GM10266 (cell line): ENCODE data around the gene SURF6.
"Not testable (repeated sequence)": the region's sequence is repeated elsewhere in the genome, so short reads cannot be mapped to it uniquely, and the experiment has no call there.

Experiments used
- DNase-seq: peaks from one replicate; pipeline ENCODE4 v3.0.0; 2012; ENCODE audit errors: extremely low spot score
- TF ChIP-seq, protein P1 (sequence below): IDR thresholded peaks from 2 replicates; pipeline ENCODE4 v1.5.1; 2012; ENCODE audit warnings: mild to moderate bottlenecking, low read depth; ENCODE audit not compliant: control insufficient read depth, insufficient read depth; ENCODE audit errors: missing control alignments

The SURF6 gene

DNA sequence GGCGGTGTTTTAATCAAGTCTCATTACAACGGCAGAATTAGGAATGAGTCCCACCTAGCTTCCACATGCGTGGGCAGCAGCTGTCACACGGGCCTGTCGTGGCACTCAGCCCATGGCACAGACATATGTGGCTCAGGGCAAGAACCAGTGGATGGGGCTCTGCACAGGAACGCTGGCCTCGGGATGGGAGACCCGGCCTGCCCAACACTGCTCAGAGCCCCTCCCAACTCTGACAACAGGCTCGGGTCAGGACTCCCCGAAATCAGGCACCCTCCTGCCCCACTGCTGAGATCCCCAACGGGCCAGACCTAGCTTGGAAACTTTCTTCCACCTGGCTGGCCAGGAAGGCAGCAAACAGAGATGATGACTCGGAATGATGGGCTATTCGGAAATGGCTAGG lies 4.9 kb upstream of the SURF6 start:
- TF ChIP-seq, protein P1, sequence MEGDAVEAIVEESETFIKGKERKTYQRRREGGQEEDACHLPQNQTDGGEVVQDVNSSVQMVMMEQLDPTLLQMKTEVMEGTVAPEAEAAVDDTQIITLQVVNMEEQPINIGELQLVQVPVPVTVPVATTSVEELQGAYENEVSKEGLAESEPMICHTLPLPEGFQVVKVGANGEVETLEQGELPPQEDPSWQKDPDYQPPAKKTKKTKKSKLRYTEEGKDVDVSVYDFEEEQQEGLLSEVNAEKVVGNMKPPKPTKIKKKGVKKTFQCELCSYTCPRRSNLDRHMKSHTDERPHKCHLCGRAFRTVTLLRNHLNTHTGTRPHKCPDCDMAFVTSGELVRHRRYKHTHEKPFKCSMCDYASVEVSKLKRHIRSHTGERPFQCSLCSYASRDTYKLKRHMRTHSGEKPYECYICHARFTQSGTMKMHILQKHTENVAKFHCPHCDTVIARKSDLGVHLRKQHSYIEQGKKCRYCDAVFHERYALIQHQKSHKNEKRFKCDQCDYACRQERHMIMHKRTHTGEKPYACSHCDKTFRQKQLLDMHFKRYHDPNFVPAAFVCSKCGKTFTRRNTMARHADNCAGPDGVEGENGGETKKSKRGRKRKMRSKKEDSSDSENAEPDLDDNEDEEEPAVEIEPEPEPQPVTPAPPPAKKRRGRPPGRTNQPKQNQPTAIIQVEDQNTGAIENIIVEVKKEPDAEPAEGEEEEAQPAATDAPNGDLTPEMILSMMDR = no peak
- no peak for DNase-seq

GRCh38 chr9:133340256-133340655 lies 4.3 kb upstream of the SURF6 start:
- no peak for DNase-seq
- TF ChIP-seq, protein P1 = no peak

DNA sequence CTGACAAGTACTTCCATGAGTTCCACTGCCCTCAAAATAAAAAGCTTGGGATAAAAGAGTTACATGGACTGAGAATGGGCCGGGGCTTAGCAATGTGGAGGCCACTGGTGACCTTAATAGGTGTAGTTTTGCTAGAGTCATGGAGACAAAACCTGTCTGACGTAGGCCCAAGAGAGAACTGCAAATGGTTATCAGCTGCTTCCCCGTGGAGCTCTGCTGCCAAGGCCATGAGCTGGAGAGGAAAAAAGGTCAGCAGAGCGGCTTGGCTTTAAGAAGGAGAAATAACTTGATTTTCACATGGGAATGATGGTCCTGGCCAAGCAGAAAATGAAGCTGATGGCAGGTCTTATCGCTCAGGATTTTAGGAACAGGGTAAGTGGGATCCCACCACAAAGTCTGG lies 3.7 kb upstream of the SURF6 start:
- DNase-seq = no peak
- TF ChIP-seq, protein P1 = no peak

DNA sequence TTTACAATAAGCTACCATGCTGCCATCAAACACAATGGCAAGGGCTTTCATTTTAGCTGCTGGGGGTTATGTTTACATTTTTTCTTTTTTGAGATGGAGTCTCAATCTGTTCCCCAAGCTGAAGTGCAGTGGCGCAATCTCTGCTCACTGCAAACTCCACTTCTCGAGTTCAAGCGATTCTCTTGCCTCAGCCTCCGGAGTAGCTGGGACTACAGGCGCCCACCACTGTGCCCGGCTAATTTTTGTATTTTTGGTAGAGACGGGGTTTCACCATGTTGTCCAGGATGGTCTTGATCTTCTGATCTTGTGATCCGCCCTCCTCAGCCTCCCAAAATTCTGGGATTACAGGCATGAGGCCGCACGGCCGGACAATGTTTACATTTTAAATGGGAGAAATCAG lies 1.1 kb downstream of the SURF6 start:
- not testable (repeated sequence) for DNase-seq

DNA sequence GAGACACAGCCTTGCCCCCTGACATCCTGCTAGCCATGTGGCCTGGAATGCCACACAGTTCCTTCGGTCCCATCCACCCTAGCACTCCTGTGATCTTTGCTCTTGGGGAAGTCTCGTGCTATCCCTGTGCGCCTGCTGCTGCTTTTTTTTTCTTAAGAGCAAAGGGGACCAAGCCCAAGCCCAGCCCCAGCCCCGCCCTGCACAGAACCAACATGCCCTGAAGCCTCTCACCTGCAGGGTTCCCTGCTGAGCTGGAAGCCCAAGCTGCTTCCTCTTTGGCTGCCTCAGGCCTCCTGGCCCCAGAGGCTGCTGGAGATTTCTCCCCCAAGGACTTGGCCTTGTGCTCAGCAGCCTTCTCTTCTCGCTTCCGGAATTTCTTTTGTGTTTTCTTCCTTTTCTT lies 1.8 kb downstream of the SURF6 start:
- no peak for DNase-seq
- TF ChIP-seq, protein P1 = no peak

- TF ChIP-seq, protein P1 = no peak
These were observed 2.4 kb downstream of the SURF6 start for GRCh38 chr9:133333566-133333965.

GRCh38 chr9:133333011-133333410 lies 3.0 kb downstream of the SURF6 start:
- DNase-seq = no peak
- TF ChIP-seq, protein P1 = no peak

More at GRCh38 chr9:133333566-133333965, 2.4 kb downstream of the SURF6 start:
- DNase-seq = no peak

DNA sequence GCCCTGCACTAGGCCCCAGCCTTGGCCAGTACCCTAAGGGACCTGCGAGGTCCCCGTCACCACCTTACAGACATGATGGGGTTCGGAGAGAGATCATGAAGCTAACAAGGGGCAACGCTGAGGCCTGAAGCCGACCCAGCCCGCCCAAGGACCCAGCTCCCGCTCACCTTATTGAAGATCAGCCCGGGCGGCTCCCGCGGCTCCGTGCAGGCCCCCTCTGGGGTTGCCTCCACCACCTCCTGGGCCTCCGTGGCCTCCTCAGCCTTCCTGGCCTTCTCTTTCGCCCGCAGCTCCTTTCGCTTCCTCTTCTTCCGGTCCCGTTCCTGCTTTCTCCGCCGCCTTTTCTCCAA lies 3.6 kb downstream of the SURF6 start:
- no peak for DNase-seq
- TF ChIP-seq, protein P1 = no peak
